H1 (cell line): ENCODE measurements around the gene ZNF644. TPM values are rescaled to one million over a fixed set of nuclear protein-coding genes. Genes with fewer than 3 reads are reported as not detected.
A peak's percentile ranks its signal among the peaks of the same experiment; 100 is the strongest.

Experiments used
- CTCF ChIA-PET: fragments of 300-600 bp; sonication (Branson Sonifier 250); formaldehyde crosslinking; loops from one replicate; lab custom pipeline; 2021; ENCODE audit not compliant: partially characterized antibody; lab: Charles Lee
- POLR2A ChIA-PET: fragments of 300-600 bp; sonication (Branson Sonifier 250); formaldehyde crosslinking; loops from one replicate; lab custom pipeline; 2021; ENCODE audit warnings: inconsistent platforms; ENCODE audit not compliant: partially characterized antibody; lab: Charles Lee
- DNase-seq, 2 experiments: peaks; one replicate each; pipeline versions ENCODE4 v3.0.0 to v3.0.0-alpha.2; 2010 to 2022; ENCODE audit warnings: low spot score in 2 of 2, low read depth in 1 of 2, mixed read lengths in 1 of 2
- FAIRE-seq: peaks from 2 replicates; lab custom pipeline; 2011; peaks lifted over from hg19 to GRCh38; lab: Jason Lieb, UNC
- H2AFZ ChIP-seq: 2 replicates; pipeline ENCODE4 v1.8.1; 2012; ENCODE audit warnings: low read length, inconsistent platforms
- H2AK5ac ChIP-seq: 2 replicates; pipeline ENCODE4 v1.6.1; 2013; ENCODE audit warnings: low read depth, low read length
- H2BK120ac ChIP-seq: replicated peaks from 2 replicates; pipeline ENCODE3; 2013; ENCODE audit warnings: low read depth, low read length, inconsistent platforms
- H2BK12ac ChIP-seq: 2 replicates; pipeline ENCODE4 v1.6.1; 2013; ENCODE audit warnings: low read depth, low read length
- H2BK15ac ChIP-seq: 2 replicates; pipeline ENCODE4 v1.6.1; 2013; ENCODE audit warnings: low read length
- H2BK20ac ChIP-seq: 2 replicates; pipeline ENCODE4 v1.6.1; 2013; ENCODE audit warnings: low read length
- H2BK5ac ChIP-seq: 2 replicates; pipeline ENCODE4 v1.6.1; 2013; ENCODE audit warnings: low read depth, low read length
- H3K14ac ChIP-seq: 2 replicates; pipeline ENCODE4 v1.6.1; 2013; ENCODE audit warnings: inconsistent platforms; ENCODE audit not compliant: insufficient read length
- H3K18ac ChIP-seq: 2 replicates; pipeline ENCODE4 v1.6.1; 2013; ENCODE audit warnings: low read length; ENCODE audit errors: extremely low read depth
- H3K23ac ChIP-seq: 2 replicates; pipeline ENCODE4 v1.6.1; 2013; ENCODE audit warnings: inconsistent platforms; ENCODE audit not compliant: insufficient read length
- H3K23me2 ChIP-seq: 2 replicates; pipeline ENCODE4 v1.6.1; 2013; ENCODE audit warnings: low read depth, low read length
- H3K27ac ChIP-seq: 2 replicates; pipeline ENCODE4 v1.6.1; 2011; ENCODE audit warnings: low read depth, low read length, inconsistent platforms
- H3K27me3 ChIP-seq, 4 experiments: replicated peaks in 1 of 4; 1 replicate in 1 of 4; 2 replicates in 3 of 4; pipeline versions ENCODE4 v1.6.1 to v1.8.1; 2011 to 2013; ENCODE audit warnings: low read length in 3 of 4, mild to moderate bottlenecking in 3 of 4, inconsistent platforms in 2 of 4, mixed read lengths in 2 of 4, moderate library complexity in 1 of 4; ENCODE audit not compliant: control insufficient read depth in 3 of 4, insufficient read depth in 3 of 4; ENCODE audit errors: extremely low read depth in 1 of 4
- H3K36me3 ChIP-seq, 4 experiments: 2 replicates each; pipeline versions ENCODE4 v1.6.1 to v1.8.1; 2011 to 2013; ENCODE audit warnings: mild to moderate bottlenecking in 4 of 4, low read length in 3 of 4, moderate library complexity in 2 of 4, control low read depth in 1 of 4, inconsistent platforms in 1 of 4; ENCODE audit not compliant: insufficient read depth in 4 of 4, control insufficient read depth in 2 of 4
- H3K4ac ChIP-seq: replicated peaks from 2 replicates; pipeline ENCODE3; 2013; ENCODE audit warnings: low read length, low read depth, mixed read lengths, inconsistent platforms; ENCODE audit not compliant: insufficient read length
- H3K4me1 ChIP-seq, 4 experiments: replicated peaks in 1 of 4; 1 replicate in 1 of 4; 2 replicates in 3 of 4; pipeline versions ENCODE4 v1.6.1 to v1.8.1; 2011 to 2013; ENCODE audit warnings: low read length in 3 of 4, inconsistent platforms in 2 of 4, mixed read lengths in 1 of 4; ENCODE audit not compliant: insufficient read depth in 4 of 4, control insufficient read depth in 3 of 4
- H3K4me2 ChIP-seq, 2 experiments: 2 replicates each; pipeline versions ENCODE4 v1.6.1 to v1.8.1; 2011 to 2013; ENCODE audit warnings: low read depth in 2 of 2, low read length in 2 of 2, control low read depth in 1 of 2, inconsistent platforms in 1 of 2, mild to moderate bottlenecking in 1 of 2; ENCODE audit not compliant: insufficient read depth in 1 of 2
- H3K4me3 ChIP-seq, 4 experiments: fragments of 200-600, 300-600 bp in 1 of 4; sonication (generic), shearing (Covaris generic), sonication (Bioruptor Twin) in 1 of 4; 2 replicates each; pipeline versions ENCODE4 v1.5.1 to v1.8.1; 2011 to 2016; ENCODE audit warnings: low read length in 4 of 4, low read depth in 3 of 4, control low read depth in 2 of 4, inconsistent platforms in 2 of 4, mild to moderate bottlenecking in 2 of 4, mixed read lengths in 1 of 4, moderate library complexity in 1 of 4; ENCODE audit not compliant: insufficient read depth in 2 of 4; ENCODE audit errors: extremely low read depth in 1 of 4
- H3K56ac ChIP-seq: replicated peaks from 2 replicates; pipeline ENCODE3; 2013; ENCODE audit warnings: low read depth, mild to moderate bottlenecking, mixed read lengths, low read length, inconsistent platforms; ENCODE audit not compliant: insufficient read length
- H3K79me1 ChIP-seq: 2 replicates; pipeline ENCODE4 v1.6.1; 2013; ENCODE audit warnings: low read depth, low read length, control low read depth
- H3K79me2 ChIP-seq, 2 experiments: 2 replicates each; pipeline versions ENCODE4 v1.6.1 to v1.8.1; 2012 to 2013; ENCODE audit warnings: low read length in 2 of 2, mild to moderate bottlenecking in 2 of 2, inconsistent platforms in 1 of 2; ENCODE audit not compliant: insufficient read depth in 2 of 2, control insufficient read depth in 1 of 2
- H3K9ac ChIP-seq, 4 experiments: replicated peaks in 1 of 4; 1 replicate in 1 of 4; 2 replicates in 3 of 4; pipeline versions ENCODE4 v1.6.1 to v1.8.1; 2011 to 2013; ENCODE audit warnings: low read depth in 3 of 4, low read length in 3 of 4, control low read depth in 2 of 4, mild to moderate bottlenecking in 2 of 4, moderate library complexity in 2 of 4, inconsistent platforms in 1 of 4; ENCODE audit errors: extremely low read depth in 1 of 4
- H3K9me3 ChIP-seq, 2 experiments: 2 replicates each; pipeline versions ENCODE4 v1.6.1 to v1.8.1; 2012 to 2013; ENCODE audit warnings: mild to moderate bottlenecking in 2 of 2, moderate library complexity in 2 of 2, control low read depth in 1 of 2, inconsistent platforms in 1 of 2, low read depth in 1 of 2, low read length in 1 of 2, mixed read lengths in 1 of 2; ENCODE audit not compliant: insufficient read depth in 2 of 2
- H4K20me1 ChIP-seq, 2 experiments: replicated peaks in 1 of 2; 2 replicates each; pipeline versions ENCODE3 to v1.8.1; 2011 to 2013; ENCODE audit warnings: inconsistent platforms in 2 of 2, low read length in 2 of 2, mild to moderate bottlenecking in 1 of 2; ENCODE audit not compliant: insufficient read depth in 2 of 2, control insufficient read depth in 1 of 2
- H4K5ac ChIP-seq: 2 replicates; pipeline ENCODE4 v1.6.1; 2013; ENCODE audit warnings: low read length, low read depth, mixed read lengths, inconsistent platforms; ENCODE audit not compliant: insufficient read length
- H4K8ac ChIP-seq: 2 replicates; pipeline ENCODE4 v1.8.0; 2013; ENCODE audit warnings: mild to moderate bottlenecking, moderate library complexity, low read length, inconsistent platforms; ENCODE audit not compliant: insufficient read depth; ENCODE audit errors: extremely low read depth
- H4K91ac ChIP-seq: replicated peaks from 2 replicates; pipeline ENCODE3; 2013; ENCODE audit warnings: low read length, mixed read lengths, inconsistent platforms; ENCODE audit not compliant: insufficient read length
- CEBPB ChIP-seq: IDR thresholded peaks from 2 replicates; pipeline ENCODE4 v1.6.1; 2012; ENCODE audit warnings: low read depth, low read length
- CTCF ChIP-seq, 3 experiments: IDR thresholded peaks; 1 replicate in 2 of 3; 2 replicates in 1 of 3; pipeline versions ENCODE4 v1.5.1 to v1.6.1; 2011; ENCODE audit warnings: low read length in 3 of 3, mild to moderate bottlenecking in 3 of 3, inconsistent platforms in 2 of 3, low read depth in 1 of 3, moderate library complexity in 1 of 3; ENCODE audit not compliant: insufficient read depth in 1 of 3; ENCODE audit errors: control extremely low read depth in 1 of 3
- WGBS, 2 experiments: shearing (Covaris generic) in 1 of 2; methylation state at CpG; one replicate each; pipeline versions ENCODE4 v1.1.6 to v1.1.7; 2013 to 2015; ENCODE audit warnings: low lambda C conversion rate in 2 of 2, mixed read lengths in 2 of 2, inconsistent platforms in 1 of 2, low coverage in 1 of 2, missing lambda C conversion rate in 1 of 2; ENCODE audit not compliant: insufficient replicate concordance in 2 of 2, insufficient coverage in 1 of 2, insufficient read length in 1 of 2; ENCODE audit errors: extremely low coverage in 1 of 2, missing lambda C conversion rate in 1 of 2; 5-methylcytosine and 5-hydroxymethylcytosine counted together
- polyA plus RNA-seq, 7 experiments: library from polyadenylated mRNA; depleted of rRNA in 3 of 7; stranded (reverse) in 5 of 7; unstranded in 2 of 7; fragments of >200 nt in 5 of 7; fragments of 200-250 nt in 2 of 7; gene quantifications; 1 replicate in 5 of 7; 2 replicates in 1 of 7; 4 replicates in 1 of 7; pipeline versions ENCODE4 v1.2.1 to v1.2.3, GENCODE V29; 2011 to 2013; ENCODE audit warnings: missing spikeins in 2 of 7, mixed read lengths in 2 of 7
- total RNA-seq: library from RNA; stranded (reverse); fragmentation: NEBNext Ultra II Directional; extraction: Animal tissue kit (Norgen Biotek cat#: 25700); gene quantifications from 2 replicates; pipeline ENCODE4 v1.2.1, GENCODE V29; 2021

ZNF644 gene
- total and polyA plus RNA-seq, 2 of the 8 experiments (the other 6 are each of a cell fraction or from before 2014, with no cell fraction given): 14.5 to 93.5 TPM

- no peak overlapping the region for H3K27ac ChIP-seq
Measured at GRCh38 chr1:90959352-90960206, 62.3 kb downstream of the ZNF644 start.

More at GRCh38 chr1:90959352-90960206, 62.3 kb downstream of the ZNF644 start:
- no peak overlapping the region for H3K4me3 ChIP-seq
- H3K79me1 ChIP-seq: no peaks in the 10 kb centered on the region
- POLR2A ChIA-PET: interaction anchor here (1.0 kb wide), 1 partner anchor 20 kb away, joined by 3 read pairs; no protein-coding TSS in a partner anchor
- H2AFZ ChIP-seq: no peak overlapping the region
- H3K79me2 ChIP-seq: peaks cover 8 to 100% of the 10 kb centered on the region in 2 experiments; a peak in 3 of 4 replicates
- no peak overlapping the region for H3K56ac ChIP-seq
- H3K9ac ChIP-seq: no peak overlapping the region
- H2AK5ac ChIP-seq: no peak overlapping the region
- no peak overlapping the region for H3K23ac ChIP-seq
- peaks cover 0 to 3% (median 1%) of the 10 kb centered on the region in 4 experiments; a peak in 3 of 8 replicates for H3K36me3 ChIP-seq
- 87% methylated on average over 5 of the region's 5 CpGs; no CpG with 5 or more reads in 1 of the 2 experiments for WGBS, 2 experiments
- H3K14ac ChIP-seq: no peak overlapping the region
- H3K18ac ChIP-seq: no peak overlapping the region
- no peak overlapping the region for H3K4me2 ChIP-seq
- no peak overlapping the region for H4K8ac ChIP-seq
- no peak overlapping the region for H2BK20ac ChIP-seq
- DNase-seq: no peak
- H2BK12ac ChIP-seq: no peak overlapping the region
- H4K20me1 ChIP-seq: peaks cover 11 to 24% of the 10 kb centered on the region in 2 experiments
- H2BK120ac ChIP-seq: no peak overlapping the region
- H3K9me3 ChIP-seq: no peaks in the 10 kb centered on the region
- TF ChIP-seq CEBPB: peak; percentile 72; the same call in 1 of the 2 replicates
- no peak for TF ChIP-seq CTCF (IDR thresholded peaks at IDR 0.05; ENCODE audit: control extremely low read depth in 1 of 3, insufficient read depth in 1 of 3, low read depth in 1 of 3, low read length in 3 of 3)
- H4K91ac ChIP-seq: no peak overlapping the region
- H3K4me1 ChIP-seq: peaks cover 0 to 4% (median 2%) of the 10 kb centered on the region in 4 experiments; a peak in 1 of 7 replicates
- CTCF ChIA-PET: interaction anchor here (0.9 to 1.4 kb wide), 6 partner anchors 86 to 240 kb away, joined by 3 to 4 read pairs (median 3); no protein-coding TSS in a partner anchor
- no peak overlapping the region for H4K5ac ChIP-seq
- no peaks in the 10 kb centered on the region for H3K23me2 ChIP-seq
- H2BK5ac ChIP-seq: no peak overlapping the region
- FAIRE-seq: no peak
- H3K4ac ChIP-seq: no peak overlapping the region
- no peak overlapping the region for H2BK15ac ChIP-seq
- no peaks in the 10 kb centered on the region for H3K27me3 ChIP-seq
